ENCODE results near the gene IFNAR1.

GRCh38 chr21:33283203-33283602, 41.6 kb upstream of the IFNAR1 start:
- no peak for TF ChIP-seq CTCF (conservative IDR thresholded peaks at IDR 0.05; ENCODE audit: low read depth in 2 of 2)
- TF ChIP-seq POLR2AphosphoS5 (IDR thresholded peaks at IDR 0.05; ENCODE audit: low read depth) = no peak
